SIG-M5 (cell line): Measurements from ENCODE around the gene CD63.

Experiments used
- DNase-seq: peaks from one replicate; lab custom pipeline; 2025; lab: John Stamatoyannopoulos, UW

Gene CD63

DNA sequence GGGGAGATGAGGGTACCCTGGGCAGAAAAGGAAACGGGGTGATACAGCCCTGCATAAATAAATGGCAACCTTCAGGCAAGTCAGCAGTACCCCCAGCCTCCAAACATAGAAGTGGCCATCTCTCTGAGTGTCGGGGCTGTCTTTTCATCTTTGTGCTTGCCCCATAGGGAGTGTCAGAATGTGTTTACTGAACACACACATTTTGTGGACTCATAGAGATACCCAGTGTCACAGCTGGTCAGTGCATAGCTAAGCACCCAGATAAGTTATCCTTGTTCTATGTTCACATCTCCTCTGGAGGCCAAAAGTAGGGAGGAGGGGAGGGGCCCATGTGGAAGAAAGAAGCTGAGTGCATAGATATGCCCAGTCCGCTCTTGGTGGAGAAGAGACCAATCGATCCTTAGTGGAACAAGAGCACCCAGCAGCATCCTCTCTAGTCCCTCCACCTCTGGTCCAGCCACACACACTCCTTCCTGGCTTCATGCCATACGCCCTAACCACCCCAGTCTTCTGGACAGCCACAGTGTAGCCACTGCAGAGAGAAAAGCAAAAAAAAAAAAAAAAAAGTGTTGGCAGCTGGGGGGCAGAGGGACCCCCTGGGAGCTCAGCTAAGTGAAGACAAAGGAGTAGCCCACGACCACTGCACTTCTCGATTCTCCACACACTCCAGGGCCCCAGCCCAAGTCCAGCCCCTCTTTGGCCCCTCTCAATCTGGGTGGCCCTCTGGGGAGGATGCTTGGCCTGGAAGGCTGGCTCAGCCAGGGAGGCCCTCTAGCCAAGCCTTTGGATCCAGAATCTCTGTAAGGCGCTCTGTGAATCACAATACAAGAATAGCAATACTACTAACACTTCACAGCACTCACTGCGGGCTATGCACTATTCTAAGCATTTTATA lies 23.7 kb downstream of the CD63 start:
- no peak for DNase-seq

DNA sequence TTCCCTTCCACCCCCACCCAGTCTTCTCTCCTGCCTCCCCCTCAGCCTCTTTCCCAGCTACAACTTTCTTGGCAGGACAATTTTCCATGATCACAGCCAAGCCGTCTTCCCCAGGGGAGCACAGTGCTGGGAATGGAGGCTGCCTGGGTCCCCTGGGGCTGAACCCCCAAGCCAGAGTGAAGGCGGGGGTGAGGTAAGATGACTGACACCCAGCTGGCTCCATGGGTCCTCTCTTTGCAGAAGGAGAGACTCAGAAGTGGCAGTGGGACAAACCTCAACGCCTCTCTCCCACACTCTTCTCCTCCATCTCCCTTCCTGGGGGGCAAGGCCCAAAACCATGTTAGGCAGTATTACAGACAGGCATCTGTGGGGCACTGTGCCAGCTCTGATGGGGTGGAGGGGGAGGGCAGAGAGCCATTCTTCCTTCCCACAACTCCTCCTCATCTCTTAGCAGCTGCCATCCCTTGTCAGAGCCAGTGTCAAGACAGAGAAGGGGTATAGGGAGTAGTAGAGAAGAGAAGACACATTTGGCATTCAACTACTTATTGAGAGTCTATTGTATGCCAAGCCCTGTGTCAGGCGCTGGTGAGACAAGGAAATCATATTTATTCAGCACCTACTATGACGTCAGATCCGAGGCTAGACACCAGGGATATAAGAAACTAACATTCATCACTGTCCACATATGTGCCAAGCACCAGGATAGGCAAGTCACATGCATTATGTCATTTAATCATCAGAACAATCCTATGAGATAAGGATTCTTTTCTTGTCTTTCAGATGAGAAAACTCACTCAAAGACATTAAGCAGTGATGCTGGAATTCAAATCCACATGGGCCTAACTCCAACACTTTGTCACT lies 24.7 kb downstream of the CD63 start:
- DNase-seq, result no peak

DNA sequence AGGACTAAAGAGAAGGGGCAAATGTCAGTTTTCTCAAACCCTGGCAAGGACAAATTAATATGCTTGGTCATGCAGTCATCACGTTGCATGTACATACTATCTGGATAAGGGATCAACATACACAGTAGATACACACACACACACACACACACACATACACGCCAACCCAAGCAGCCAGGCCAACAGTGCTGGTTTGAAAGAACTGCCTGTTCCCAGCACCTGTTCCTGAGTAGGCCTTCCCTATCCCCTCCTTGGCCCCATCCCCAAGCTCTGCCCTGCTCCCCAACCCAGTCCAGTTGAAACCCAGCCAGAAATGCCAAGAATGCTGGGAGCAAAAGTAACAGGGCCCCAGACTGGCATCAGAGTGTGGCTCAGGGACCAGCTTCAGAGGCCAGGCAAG lies 25.5 kb downstream of the CD63 start:
- DNase-seq, result no peak

GRCh38 chr12:55702861-55703260 lies 25.9 kb downstream of the CD63 start:
- no peak for DNase-seq

DNA sequence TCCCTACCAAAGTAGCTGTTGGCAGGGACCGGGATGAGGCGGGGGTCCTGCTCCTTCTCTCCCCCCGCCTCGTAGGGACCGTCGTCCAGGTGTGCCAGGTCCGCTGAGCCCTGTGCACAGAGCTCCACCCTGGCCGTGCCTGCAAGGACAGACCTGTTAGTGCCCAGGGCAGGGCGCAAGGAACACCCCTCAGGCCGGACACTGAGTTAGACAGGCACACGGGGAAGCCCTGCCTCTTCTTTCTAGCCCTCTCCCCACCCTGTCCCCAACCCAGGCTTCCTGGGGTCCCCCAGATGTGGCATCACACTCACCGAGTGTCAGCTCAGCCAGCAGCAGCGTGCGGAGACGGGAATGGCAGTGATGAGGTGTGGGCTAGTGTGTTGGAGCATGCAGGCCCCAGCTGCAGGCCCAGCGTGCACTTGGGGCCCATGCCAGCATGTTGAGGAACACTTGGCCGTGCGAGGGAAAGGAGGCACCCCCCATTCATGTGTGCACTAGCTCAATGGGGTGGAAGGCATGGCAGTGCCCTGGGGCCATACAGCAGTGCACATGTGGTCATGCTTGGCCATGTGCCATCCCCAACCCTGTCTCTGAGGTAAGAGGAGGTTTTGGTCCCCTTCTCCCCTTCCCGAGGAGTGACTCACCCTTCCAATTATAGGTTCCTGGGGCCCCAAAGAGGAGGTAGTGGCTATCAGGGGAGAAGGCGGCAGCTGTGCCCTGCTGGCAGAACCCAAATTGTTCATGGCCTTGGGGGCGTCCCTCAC lies 28.4 kb downstream of the CD63 start:
- DNase-seq, result peak; percentile 39

DNA sequence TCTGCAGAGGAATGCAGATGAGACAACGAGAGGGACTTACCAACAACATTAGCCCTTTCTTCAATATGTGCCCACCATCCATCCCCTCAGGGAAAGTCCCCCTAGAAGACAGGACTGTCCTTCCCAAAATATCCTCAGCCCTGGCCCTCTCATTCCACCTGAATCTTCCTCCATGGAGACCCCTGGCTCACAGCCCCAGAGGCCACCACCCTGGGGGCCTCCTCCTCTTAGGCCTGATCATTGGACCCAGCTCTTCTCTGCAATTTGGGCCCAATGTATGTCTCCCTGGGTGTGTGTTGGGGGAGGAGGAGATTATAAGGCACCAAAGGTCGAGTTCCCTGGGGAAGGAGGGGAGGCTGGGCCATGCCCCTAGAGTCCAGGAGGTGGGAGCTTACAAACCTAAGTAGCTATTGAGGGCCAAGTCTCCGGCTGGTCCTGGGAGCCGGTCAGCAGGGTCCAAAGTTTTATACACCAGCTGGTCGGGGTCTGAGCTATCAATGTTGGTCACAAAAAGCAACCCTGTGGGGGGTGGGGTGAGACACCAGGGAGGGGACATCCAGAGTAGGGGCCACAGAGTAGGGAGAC lies 29.2 kb downstream of the CD63 start:
- no peak for DNase-seq

GRCh38 chr12:55698965-55699364 lies 29.8 kb downstream of the CD63 start:
- no peak for DNase-seq

DNA sequence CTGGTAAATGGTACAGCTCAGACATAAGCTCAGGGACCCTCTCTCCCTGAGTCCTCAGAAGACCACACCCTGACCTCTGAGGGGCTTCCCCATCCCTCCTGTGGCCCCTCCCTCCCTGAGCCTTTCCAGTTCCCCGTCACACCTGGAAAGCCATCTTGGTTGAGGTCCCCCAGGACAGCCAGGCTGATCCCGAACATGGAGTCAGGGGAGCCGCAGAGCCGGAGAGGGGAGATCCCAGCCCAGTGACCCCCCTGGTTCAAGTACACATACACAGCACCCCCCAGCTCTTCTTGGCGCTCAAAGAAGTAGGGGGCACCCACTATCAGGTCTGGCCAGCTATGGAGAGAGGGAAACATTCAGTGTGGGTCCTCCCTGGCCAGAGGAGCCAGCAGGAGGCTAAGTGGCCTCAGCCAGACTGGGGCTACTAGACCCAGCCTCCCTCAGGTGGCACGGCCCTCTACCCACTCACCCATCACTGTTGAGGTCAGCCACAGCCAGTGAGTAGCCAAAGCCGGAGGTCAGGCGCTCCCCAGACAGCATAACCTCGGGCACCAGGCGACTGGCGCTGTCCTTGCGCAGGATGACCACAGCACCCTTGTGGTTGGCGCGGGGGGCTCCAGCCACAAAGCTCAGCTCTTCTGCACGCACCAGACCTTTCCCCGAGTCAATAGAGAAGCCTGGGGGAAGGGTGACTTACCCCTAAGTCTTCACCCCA lies 30.4 kb downstream of the CD63 start:
- DNase-seq, result no peak

DNA sequence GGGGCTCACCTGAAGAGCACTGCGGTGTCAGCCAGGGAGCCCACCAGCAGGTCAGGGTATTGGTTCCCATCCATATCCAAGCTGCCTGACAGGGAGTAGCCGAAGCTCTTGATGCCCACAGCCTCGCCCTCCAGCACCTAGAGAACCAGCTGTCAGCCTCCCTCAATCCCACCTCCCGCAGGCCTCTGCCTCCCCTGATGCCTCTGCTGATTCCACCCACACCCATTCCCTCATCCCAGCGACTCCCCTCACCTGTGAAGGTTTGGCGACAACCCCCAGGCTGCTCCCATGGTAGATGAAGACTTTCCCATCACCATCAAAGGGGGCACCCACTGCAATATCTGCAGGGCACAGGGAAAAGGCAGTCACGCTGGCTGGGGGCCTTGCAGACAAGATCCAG lies 31.1 kb downstream of the CD63 start:
- DNase-seq, result no peak

DNA sequence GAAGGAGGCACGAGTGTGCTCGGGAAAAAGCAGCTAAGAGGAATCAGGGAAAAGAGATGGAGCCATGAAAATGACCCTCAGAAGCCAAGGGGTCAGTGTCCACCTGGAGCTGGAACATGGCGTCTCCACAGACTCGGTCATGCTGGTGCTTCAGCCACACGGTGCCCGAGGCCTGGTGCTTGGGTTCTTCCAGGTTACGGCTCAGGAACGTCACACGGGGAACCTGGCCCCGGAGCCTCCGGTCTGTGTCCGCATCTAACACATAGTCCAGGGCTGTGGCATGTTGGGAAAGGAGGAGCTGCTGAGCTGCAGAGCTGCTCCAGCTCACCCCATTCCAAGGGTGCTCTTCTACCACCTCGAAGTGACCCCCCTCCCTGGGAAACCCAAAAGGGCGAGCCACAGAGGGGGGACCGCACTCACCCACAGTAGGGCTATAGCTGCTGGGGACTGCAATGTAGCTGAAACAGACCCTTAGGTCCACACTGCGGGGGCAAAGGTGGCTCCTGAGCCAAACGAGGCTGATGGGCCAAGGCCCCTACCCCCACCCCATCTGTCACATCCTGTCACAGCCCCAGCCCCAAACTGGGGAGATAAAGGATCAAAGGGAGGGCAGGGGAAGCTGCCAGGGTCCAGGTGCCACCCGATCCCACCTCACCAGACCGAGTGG lies 31.9 kb downstream of the CD63 start:
- no peak for DNase-seq

DNA sequence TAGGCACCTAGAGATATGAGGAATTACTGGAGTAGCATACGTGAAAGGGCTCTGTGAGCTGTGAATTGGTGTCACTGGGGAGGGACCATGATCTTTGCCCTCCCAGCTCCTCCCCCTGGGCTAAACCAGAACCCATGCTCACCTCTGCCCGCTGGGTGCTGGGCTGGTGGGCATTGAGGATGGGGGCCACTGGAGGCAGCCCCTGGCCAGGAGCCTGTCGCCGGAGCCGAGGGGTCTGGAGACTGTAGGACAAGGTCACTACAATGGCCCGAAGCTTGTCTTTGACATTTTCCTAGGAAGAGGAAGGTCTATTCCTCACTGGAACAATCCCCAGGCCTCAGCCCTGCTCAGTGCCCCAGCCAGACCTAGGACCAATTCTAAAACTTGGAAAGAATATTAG lies 32.7 kb downstream of the CD63 start:
- no peak for DNase-seq

DNA sequence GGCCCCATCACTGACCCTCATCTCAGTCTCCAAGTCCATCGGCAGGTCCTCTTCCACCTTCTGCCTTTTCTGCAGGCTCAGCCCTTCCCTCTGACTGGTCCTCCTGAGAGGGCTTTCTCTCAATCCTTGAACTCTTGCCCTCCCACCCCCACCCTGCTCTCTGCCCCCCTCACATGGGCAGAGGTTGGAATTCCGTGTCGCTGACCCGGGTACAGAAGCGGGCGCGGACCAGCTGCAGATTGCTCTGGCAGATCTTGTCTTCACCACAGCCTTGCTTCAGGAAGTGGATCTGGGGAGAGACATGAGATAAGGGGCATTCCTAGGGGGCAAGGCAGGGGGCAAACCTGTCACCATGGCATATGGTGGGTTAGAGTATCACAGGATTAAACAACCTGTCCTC lies 33.5 kb downstream of the CD63 start:
- no peak for DNase-seq

DNA sequence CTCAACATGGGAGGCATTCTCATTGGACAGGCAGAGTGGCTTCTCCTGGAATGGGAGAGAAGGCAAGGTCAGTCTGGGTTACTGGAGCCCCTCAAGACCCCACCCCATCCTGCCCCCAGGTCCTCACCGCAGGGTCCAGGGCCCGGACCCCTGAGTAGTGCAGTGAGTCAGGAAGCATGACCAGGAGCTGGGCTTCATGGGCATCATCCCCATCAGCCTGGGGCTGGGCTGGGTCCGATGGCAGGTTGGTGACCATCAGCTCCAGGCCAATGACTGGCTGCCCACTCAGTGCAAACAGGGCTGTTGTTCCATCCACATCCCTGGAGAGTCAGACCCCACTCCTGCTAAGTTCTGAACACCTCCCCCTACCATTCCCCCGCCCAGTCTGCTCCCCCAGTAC lies 34.2 kb downstream of the CD63 start:
- DNase-seq, result no peak

DNA sequence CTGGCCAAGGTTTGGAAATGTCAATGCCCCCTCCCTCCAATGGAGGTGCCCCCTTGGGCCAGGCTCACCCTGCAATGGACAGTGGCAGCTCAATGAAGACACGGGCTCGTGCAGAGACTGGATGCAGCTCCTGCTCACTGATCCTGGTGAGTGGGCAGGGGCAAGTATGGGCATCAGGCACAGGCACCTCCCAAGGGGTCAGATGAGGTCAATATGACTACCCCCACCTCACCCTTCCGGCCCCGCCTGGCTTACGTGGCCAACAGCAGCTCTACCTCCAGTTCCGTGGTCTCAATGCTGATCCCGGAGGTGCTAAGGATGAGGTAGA lies 34.7 kb downstream of the CD63 start:
- no peak for DNase-seq

- DNase-seq, result no peak
These were observed 35.3 kb downstream of the CD63 start for GRCh38 chr12:55693323-55694187.

DNA sequence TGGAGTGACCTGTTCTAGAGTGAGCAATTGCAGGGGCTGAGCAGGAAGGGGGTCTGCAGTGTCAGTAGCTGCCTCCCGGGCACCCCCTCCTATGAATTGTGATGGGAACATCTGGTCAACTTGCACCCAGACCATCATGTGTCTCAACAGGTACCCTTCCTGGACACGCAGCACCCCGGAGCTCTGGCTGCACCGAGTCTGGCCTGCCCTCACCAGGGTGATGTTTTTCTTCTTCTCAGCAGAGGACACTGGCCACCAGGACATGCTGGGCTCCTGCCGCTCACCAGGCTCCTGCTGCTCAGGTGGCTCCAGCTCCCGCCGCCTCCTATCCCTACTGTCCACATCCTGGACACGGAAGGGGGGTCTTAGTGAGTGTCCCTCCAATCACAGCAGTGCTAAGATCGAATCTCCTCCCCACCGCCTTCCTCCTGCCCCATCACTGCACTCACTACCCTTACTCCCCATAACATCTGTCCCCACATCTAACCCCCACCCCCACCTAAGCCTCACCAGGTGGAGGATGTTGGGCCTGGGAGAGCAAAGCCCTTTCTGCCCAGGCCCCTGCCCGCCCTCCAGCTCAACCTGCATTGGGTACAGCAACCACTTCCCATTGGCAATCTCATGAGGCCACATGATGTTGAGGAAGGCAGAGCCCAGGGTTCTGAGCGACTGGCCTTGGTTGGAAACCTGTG lies 36.0 kb downstream of the CD63 start:
- no peak for DNase-seq

DNA sequence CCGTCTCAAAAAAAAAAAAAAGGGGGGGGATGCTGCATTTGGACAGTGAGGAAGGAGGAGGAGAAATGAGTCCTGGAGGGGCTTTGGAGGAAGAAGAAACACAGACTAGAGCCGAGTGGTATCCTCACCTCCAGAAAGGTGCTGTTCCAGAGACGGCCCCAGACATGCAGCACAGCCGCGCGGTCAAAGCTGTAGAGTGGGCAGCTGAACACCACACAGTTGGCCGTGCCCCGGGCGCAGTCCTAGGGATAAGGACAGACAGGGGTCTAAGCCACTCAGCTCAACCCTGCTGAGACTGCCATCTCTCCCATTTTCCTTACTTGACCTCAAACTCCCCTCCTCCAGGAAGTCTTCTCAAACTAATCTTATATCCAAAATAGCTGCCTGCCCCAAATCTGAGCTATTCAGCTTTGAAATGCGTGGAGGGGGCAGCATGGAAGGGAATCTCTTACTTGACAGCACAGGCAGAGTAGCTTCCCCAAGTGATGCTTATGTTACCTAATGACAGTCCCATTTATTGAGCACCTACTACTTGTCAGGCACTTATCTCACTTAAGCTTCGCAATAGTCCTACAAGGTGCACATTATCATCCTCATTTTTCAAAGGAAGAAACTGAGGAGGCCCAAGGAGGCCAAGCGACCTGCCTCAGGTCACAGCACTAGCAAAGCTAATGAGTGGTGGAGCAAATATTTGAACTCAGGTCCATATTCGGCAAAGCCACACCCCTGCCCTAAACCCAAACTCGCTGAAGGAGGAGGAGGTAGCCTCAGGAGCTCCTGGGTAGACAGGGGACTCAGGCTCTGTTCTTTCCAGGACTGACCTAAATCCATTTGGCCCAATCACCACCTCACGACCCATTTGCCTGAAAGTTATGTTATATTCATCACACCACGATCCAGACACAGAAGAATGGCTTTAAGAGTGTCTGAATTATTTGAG lies 39.8 kb downstream of the CD63 start:
- DNase-seq, result no peak

- DNase-seq, result no peak
These were observed 41.1 kb downstream of the CD63 start for GRCh38 chr12:55687746-55688145.
